Measurements from ENCODE around the gene EFEMP2. TPM values are rescaled to one million over a fixed set of nuclear protein-coding genes. Genes with fewer than 3 reads are reported as not detected.

Gene EFEMP2
- total and polyA plus RNA-seq, 2 donors (not counting 3 experiments of a cell fraction or from before 2014, with no cell fraction given) = 81.7 to 207 TPM

DNA sequence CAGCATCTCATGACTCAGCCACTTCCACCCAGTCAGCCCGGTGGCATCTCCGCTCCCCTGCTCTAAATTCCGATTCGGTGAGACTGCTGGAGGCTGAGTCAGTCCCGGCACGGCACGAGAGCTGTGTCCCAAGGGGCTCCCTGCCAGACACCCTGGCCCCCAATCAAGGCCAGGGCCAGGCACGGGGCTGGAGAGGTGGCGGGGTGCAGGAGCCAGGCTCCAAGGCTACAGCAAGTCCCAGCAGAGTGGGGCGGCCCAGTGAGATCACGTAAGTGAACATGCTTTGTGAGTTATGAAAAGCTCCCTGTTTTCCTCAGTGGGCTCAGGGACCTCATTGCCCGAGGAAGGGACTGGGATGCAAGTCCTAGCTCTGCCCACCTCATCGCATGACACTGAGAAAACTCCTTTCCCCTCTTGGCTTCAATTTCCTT is 43.2 kb upstream of the EFEMP2 start:
- intact Hi-C loops (cut with micrococcal nuclease) = loop anchor here (1.0 to 5.0 kb wide), 3 partner anchors 16 to 136 kb away; partner anchors contain the start of genes FIBP, FOSL1 and SF3B2
- peak; percentile 94 for DNase-seq (ENCODE audit: low read depth, low spot score)
- no peaks in the 10 kb centered on the region for H3K9me3 ChIP-seq (replicated peaks; ENCODE audit: control insufficient read depth, insufficient read depth, low read length)
- H3K9me1 ChIP-seq (replicated peaks; ENCODE audit: control insufficient read depth, extremely low read depth, insufficient read depth, low read length) = no peaks in the 10 kb centered on the region
- CTCF ChIA-PET = interaction anchor here (0.7 to 4.9 kb wide), 11 partner anchors 8 to 136 kb away, joined by 3 to 73 read pairs (median 4); partner anchors contain the start of genes CCDC85B, FIBP and FOSL1
- peak overlapping the region; percentile 92 for H3K27ac ChIP-seq (ENCODE audit: insufficient read depth, low read depth, low read length)
- H3K27me3 ChIP-seq (ENCODE audit: control insufficient read depth in 2 of 2, insufficient read depth in 2 of 2, low read length in 2 of 2) = no peaks in the 10 kb centered on the region
- peaks cover 71% of the 10 kb centered on the region for H3K4me1 ChIP-seq (ENCODE audit: control insufficient read depth, extremely low read depth, insufficient read depth, low read length)
- dilution Hi-C loops (cut with MboI; ENCODE audit: extremely low pct_ligation_motif_present, low sequenced_read_pairs) = no loop called here
- peak overlapping the region; percentile 71 for H3K9ac ChIP-seq (replicated peaks; ENCODE audit: extremely low read depth, insufficient read depth, low read length)
- peak overlapping the region; percentile 69 for H3K4me2 ChIP-seq (ENCODE audit: insufficient read depth, low read length)
- H2AFZ ChIP-seq (ENCODE audit: low read depth, low read length) = no peak overlapping the region
- H3K4me3 ChIP-seq (replicated peaks in 1 of 3; ENCODE audit: insufficient read depth in 1 of 3, low read depth in 1 of 3, low read length in 3 of 3) = peak overlapping the region in 1 of 3 experiments; percentile 5
- TF ChIP-seq EZH2 (IDR thresholded peaks at IDR 0.05; ENCODE audit: borderline replicate concordance, low read depth, low read length, severe bottlenecking) (no peak), POLR2AphosphoS5 (IDR thresholded peaks at IDR 0.05; ENCODE audit: insufficient read depth, low read depth, low read length) (peak; percentile 99), MYC (IDR thresholded peaks at IDR 0.05; ENCODE audit: low read depth, low read length) (peak; percentile 21), FOS (IDR thresholded peaks at IDR 0.05; ENCODE audit: borderline replicate concordance, insufficient read depth, low read length) (peak; percentile 100), JUN (IDR thresholded peaks at IDR 0.05; ENCODE audit: borderline replicate concordance, insufficient read depth, insufficient read length, low read depth) (peak; percentile 97), POLR2A (IDR thresholded peaks at IDR 0.05; ENCODE audit: low read depth, low read length) (peak; percentile 72), GATA2 (IDR thresholded peaks at IDR 0.05; ENCODE audit: insufficient read depth, insufficient read length, low read depth, low read length) (no peak)
- TF ChIP-seq, protein P1, sequence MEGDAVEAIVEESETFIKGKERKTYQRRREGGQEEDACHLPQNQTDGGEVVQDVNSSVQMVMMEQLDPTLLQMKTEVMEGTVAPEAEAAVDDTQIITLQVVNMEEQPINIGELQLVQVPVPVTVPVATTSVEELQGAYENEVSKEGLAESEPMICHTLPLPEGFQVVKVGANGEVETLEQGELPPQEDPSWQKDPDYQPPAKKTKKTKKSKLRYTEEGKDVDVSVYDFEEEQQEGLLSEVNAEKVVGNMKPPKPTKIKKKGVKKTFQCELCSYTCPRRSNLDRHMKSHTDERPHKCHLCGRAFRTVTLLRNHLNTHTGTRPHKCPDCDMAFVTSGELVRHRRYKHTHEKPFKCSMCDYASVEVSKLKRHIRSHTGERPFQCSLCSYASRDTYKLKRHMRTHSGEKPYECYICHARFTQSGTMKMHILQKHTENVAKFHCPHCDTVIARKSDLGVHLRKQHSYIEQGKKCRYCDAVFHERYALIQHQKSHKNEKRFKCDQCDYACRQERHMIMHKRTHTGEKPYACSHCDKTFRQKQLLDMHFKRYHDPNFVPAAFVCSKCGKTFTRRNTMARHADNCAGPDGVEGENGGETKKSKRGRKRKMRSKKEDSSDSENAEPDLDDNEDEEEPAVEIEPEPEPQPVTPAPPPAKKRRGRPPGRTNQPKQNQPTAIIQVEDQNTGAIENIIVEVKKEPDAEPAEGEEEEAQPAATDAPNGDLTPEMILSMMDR (IDR thresholded peaks at IDR 0.05; ENCODE audit: extremely low read depth in 1 of 2, insufficient read depth in 1 of 2, low read depth in 1 of 2, low read length in 2 of 2) = no peak
- TF ChIP-seq, protein P2, sequence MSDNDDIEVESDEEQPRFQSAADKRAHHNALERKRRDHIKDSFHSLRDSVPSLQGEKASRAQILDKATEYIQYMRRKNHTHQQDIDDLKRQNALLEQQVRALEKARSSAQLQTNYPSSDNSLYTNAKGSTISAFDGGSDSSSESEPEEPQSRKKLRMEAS (IDR thresholded peaks at IDR 0.05; ENCODE audit: insufficient read depth, insufficient read length) = no peak
- no peaks in the 10 kb centered on the region for H4K20me1 ChIP-seq (replicated peaks; ENCODE audit: control insufficient read depth, extremely low read depth, insufficient read depth, low read length)
- no TSS peak for BruUV-seq (replicated peaks)
- FAIRE-seq = peak; percentile 100
- no peaks in the 10 kb centered on the region for H3K36me3 ChIP-seq (ENCODE audit: control insufficient read depth in 2 of 2, extremely low read depth in 1 of 2, insufficient read depth in 2 of 2, low read length in 2 of 2)
- POLR2A ChIA-PET = interaction anchor here (1.1 to 2.0 kb wide), 4 partner anchors 17 to 26 kb away, joined by 4 to 28 read pairs (median 12); partner anchors contain the start of genes CCDC85B, FIBP and FOSL1
- H3K79me2 ChIP-seq (ENCODE audit: control insufficient read depth, insufficient read depth, low read length) = peaks cover 37% of the 10 kb centered on the region
